ENCODE results near the gene ELOVL1. TPM values are rescaled to one million over a fixed set of nuclear protein-coding genes. Genes with fewer than 3 reads are reported as not detected.

Gene ELOVL1
- total and polyA plus RNA-seq, 2 experiments from 2014 or later, result 16.7 to 23.3 TPM

- TF ChIP-seq CTCF (conservative IDR thresholded peaks at IDR 0.05; ENCODE audit: low read depth in 2 of 2) (no peak), ZNF331 (CRISPR knock-in tag; IDR thresholded peaks at IDR 0.05; ENCODE audit: low read depth) (no peak), JUNB (IDR thresholded peaks at IDR 0.05; ENCODE audit: unreplicated experiment) (no peak), EZH2 (IDR thresholded peaks at IDR 0.05; ENCODE audit: low read depth, unreplicated experiment) (no peak), ZNF114 (CRISPR knock-in tag; IDR thresholded peaks at IDR 0.05) (no peak)
Measured at GRCh38 chr1:43352881-43353280, 14.9 kb downstream of the ELOVL1 start (continued).

DNA sequence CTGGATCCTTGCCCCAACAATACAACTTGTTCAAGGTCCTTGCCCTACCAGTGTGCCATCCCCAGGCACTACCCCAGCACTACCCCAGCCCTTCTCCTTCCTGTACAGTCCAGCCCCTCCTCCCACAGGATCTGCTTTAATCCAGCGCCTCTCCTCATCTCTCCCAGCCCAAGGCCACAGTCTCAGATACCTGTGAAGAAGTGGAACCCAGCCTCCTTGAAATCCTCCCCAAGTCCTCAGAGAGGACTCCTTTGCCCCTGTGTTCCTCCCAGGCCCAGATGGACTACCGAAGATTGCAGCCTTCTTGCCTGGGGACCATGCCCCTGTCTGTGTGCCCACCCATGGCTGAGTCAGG lies 15.5 kb downstream of the ELOVL1 start:
- peaks cover 13% of the 10 kb centered on the region; the same call in 1 of the 2 replicates for H3F3A ChIP-seq (replicated peaks; ENCODE audit: low read depth)
- no peak overlapping the region for H3K4me2 ChIP-seq
- H3K79me2 ChIP-seq (replicated peaks; ENCODE audit: insufficient read depth), result peaks cover 5% of the 10 kb centered on the region; the same call in 1 of the 2 replicates
- no peak for DNase-seq (ENCODE audit: low spot score)
- no peak for ATAC-seq
- H3K27me3 ChIP-seq (ENCODE audit: insufficient read depth), result peaks cover 10% of the 10 kb centered on the region
- Mint-ChIP-seq H3K27ac (no peak overlapping the region; the same call in 1 of the 2 replicates), H3K4me3 (no peak overlapping the region), H3K36me3 (ENCODE audit: low read depth) (0 out of 3 replicates have a peak, but pooled peaks cover 4% of the 10 kb centered on the region), H3K27me3 (ENCODE audit: insufficient read depth, low read depth, poor library complexity) (peaks cover 6% of the 10 kb centered on the region), H3K4me1 (peaks cover 25% of the 10 kb centered on the region), H3K9me3 (no peaks in the 10 kb centered on the region)
- H3K9me2 ChIP-seq (ENCODE audit: insufficient read depth), result no peaks in the 10 kb centered on the region
- no peak overlapping the region for H3K4me3 ChIP-seq
- TF ChIP-seq EZH2phosphoT487 (IDR thresholded peaks at IDR 0.05; ENCODE audit: unreplicated experiment) (no peak), STAT1 (IDR thresholded peaks at IDR 0.05; ENCODE audit: unreplicated experiment) (no peak), JUNB (IDR thresholded peaks at IDR 0.05; ENCODE audit: unreplicated experiment) (no peak), CTCF (conservative IDR thresholded peaks at IDR 0.05; ENCODE audit: low read depth in 2 of 2) (no peak), ZNF114 (CRISPR knock-in tag; IDR thresholded peaks at IDR 0.05) (no peak), CREB1 (CRISPR knock-in tag; IDR thresholded peaks at IDR 0.05; ENCODE audit: low read depth) (no peak), POLR2AphosphoS5 (IDR thresholded peaks at IDR 0.05; ENCODE audit: low read depth) (no peak)
- H4K20me1 ChIP-seq (replicated peaks; ENCODE audit: insufficient read depth), result no peaks in the 10 kb centered on the region
- peaks cover 22% of the 10 kb centered on the region for H3K4me1 ChIP-seq (ENCODE audit: insufficient read depth)
- no peaks in the 10 kb centered on the region for H3K36me3 ChIP-seq (ENCODE audit: insufficient read depth)
- no peak overlapping the region for H3K27ac ChIP-seq (ENCODE audit: low read depth)
- no peak overlapping the region for H2AFZ ChIP-seq

All from GM23338 (cell line).